Measurements from ENCODE around the gene OR13J1.
"Not testable (repeated sequence)": the region's sequence is repeated elsewhere in the genome, so short reads cannot be mapped to it uniquely, and the experiment has no call there.

Gene OR13J1

DNA sequence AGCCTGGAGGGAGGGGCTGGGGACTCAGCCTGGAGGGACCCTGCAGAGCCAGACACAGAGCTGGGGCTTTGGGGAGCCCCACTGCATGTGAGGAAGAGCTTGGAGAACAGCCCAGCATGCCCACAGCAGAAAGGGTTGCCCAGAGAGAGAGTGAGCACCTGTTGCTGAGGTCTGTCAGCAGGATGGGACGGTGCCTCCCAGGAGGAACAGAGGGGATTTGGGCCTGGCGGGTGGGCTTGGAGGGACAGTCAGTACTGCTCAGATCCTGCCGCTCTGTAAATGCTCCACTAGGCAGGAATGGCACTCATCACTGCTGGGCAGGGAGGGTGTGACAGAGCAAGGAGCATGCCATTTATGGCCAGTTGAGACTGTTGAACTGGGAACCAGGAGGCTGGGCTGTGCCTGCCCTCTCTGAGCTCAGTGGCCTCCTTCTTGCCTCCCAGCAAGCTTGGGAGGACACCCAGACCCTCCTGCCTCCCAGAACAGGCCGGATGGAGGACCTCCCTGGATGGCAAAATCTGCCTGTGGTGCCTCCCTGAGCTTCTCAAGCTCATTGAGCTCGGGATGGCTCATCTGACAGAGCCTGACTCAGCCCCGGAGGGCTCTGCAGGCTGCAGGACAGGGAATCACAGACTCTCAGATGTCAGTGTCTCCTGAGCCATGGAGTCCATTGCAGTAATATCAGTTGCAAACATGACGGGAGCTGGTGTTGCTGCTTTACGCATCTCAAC is 35.0 kb upstream of the OR13J1 start:
- no peak for DNase-seq

DNA sequence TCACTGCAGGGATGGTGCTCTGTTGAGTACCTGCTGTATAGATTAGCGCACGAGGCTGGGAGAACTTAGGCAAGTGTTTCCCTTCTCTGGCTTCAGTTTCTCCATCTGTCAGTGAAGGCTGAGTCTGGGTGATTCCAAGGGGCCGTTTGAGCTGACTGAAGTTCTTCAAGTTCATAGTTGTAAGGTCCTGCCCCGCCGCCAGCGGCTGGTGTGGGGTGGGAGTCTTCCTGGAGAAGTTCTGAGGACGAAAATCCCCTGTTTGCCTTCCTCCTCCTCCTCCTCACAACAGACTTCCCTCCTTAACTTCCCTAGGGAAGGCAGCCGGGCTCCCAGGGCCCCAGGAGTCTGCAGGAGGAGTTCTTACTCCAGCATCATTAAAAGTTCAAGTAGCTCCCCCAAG is 34.1 kb upstream of the OR13J1 start:
- DNase-seq: peak in 1 of 4 experiments; percentile 22

DNA sequence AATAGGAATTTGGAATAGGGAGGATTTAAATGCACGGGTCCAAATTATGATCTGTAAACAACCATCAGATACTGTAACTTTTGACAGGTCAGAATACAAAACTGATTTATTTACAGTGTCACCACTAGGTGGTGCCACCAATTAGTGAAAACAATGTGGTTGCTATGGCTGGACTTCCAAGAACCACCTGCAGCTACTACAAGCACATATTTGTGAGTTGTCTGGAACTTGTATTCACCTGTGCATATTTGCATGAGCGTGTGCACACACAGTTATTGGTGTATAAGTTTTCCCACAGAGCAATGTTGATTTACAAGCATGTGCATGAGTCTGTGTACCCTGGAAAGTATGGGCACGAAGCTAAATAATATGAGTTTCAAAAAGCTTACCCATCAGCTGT is 32.8 kb upstream of the OR13J1 start:
- peak; percentile 50 to 77 (median 65) for DNase-seq

DNA sequence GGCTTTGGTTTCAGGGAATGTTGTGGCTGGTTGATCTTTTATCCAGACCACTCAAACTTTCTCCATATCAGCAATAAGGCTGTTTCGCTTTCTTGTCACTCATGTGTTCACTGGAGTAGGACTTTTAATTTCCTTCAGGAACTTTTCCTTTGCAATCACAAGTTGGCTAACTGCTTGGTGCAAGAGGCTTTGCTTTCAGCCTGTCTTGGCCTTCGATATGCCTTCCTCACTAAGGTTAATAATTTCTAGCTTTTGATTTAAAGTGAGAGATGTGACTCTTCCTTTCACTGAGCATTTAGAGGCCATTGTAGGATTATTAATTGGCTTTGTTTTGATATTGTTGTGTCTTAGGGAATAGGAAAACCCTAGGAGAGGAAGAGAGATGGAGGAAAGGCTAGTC is 28.8 kb upstream of the OR13J1 start:
- no peak for DNase-seq

DNA sequence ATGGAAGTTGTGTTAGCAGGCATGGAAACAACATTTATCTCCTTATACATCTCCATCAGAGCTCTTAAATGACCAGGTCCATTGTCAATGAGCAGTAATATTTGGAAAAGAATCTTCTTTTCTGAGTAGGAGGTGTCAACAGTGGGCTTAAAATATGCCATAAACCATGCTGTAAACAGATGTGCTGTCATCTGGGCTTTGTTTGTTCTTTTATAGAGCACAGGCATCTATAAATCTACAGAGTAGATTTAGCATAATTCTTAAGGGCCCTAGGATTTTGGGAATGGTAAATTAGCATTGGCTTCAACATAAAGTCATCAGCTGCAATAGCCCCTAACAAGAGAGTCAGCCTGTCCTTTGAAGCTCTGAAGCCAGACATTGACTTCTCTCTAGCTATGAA is 28.1 kb upstream of the OR13J1 start:
- DNase-seq: no peak

DNA sequence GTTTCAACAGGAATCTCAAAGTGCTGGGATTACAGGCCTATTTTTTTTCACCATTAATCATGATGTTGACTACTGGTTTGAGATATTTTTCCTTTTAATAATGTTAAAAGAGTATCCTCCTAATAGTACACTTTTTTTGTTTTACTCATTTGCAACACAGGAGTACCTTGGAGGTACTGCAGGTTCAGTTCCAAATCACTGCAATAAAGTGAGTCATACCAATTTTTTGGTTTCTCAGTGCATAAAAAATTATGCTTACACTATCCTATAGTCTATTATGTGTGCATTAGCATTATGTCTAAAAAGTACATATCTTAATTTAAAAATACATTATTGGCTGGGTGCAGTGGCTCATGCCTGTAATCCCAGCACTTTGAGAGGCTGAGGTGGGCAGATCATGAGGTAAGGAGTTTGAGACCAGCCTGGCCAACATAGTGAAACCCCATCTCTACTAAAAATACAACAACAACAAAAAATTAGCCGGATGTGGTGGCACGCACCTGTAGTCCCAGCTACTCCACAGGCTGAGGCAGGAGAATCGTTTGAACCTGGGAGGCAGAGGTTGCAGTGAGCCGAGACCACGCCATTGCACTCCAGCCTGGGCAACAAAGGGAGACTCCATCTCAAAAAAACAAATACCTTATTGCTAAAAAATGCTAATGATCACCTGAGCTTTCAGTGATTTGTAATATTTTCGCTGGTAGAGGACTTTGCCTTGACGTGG is 27.3 kb upstream of the OR13J1 start:
- DNase-seq: not testable (repeated sequence)

DNA sequence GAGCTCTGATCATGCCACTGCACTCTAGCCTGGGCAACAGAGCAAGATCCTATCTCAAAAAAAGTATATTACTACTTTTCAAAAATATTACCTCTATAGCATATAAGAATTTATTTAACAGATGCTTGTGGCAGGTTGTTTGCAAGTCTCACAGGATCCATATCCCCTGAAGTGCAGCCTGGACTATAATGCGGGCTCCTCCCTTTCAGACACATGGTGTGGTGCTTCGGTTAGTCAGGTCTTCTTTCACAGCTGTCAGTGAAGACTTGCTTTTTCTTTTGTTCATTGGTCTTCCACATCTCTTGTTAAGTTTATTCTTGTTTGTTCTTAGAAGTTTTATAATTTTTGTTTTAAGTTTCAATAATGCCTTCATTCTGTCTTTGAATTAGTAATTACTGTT is 26.4 kb upstream of the OR13J1 start:
- DNase-seq: no peak

DNA sequence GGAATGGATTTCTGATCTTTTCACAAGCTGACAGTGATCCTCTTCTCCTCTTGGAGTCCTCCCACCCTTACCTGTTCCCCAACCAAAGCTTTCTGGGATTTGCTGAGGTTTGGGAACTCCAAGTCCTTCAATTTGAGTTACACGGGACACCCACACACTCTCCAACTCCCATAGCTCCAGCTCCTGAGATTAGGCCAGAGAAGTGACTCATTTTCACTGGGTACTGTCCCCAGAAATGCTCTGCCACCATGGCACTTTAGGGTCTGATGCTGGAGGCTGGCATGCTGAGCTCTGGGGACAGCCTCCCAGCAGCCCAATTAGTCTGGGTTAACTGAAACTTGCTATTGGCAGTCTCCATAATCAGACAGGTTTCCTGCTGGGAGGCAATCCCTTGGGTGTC is 21.9 kb upstream of the OR13J1 start:
- DNase-seq: peak in 3 of 4 experiments; percentile 17 to 41 (median 35)

DNA sequence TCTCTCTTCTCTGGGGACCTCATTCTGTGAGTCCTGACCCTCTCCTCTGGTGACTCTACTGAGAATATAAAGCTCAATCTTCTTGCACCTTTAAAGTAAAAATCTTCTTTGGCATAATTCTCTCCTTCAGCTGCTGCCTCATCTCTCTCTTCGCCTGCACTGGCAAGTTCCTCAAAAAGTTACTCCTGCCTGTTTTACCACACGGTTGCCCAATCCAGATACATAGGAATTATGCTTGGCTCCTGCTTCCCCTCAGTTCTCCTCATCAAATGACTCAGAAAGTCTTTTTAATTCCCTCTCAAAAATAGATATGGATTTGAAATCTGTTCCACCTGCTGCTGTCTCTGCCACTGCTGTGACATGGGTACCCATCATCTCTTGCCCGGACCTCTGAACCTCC is 21.4 kb upstream of the OR13J1 start:
- peak; percentile 57 to 80 (median 72) for DNase-seq

DNA sequence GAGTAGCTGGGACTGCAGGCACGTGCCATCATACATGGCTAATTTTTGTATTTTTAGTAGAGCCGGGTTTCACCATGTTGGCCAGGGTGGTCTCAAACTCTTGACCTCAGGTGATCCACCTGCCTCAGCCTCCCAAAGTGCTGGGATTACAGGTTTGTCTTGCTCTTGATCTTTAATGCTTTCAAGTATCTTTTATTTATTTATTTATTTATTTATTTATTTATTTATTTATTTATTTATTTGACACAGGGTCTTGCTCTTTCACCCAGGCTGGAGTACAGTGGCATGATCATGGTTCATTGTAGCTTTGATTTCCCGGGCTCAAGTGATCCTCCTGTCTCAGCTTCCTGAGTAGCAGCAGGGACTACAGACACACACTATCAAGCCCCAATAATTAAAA is 14.7 kb upstream of the OR13J1 start:
- not testable (repeated sequence) for DNase-seq

DNA sequence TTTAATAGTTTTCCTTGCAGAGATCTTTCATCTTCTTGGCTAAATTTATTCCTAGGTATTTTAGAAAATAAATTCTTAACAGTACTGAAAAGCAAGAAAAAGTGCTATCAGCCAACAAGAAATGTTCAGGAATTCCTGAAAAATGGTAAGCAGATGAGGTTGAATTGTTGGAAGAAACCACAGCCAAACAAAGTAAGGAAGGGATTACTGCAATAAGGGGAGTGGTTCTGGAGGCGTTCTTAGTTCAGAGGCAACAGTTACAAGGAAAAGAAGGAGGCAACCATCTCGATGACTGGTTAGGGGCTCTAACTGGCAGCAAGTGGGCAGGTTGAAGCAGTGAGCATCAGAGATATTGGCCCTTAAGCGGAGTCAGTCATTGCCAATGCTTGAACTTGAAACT is 12.8 kb upstream of the OR13J1 start:
- DNase-seq: no peak

DNA sequence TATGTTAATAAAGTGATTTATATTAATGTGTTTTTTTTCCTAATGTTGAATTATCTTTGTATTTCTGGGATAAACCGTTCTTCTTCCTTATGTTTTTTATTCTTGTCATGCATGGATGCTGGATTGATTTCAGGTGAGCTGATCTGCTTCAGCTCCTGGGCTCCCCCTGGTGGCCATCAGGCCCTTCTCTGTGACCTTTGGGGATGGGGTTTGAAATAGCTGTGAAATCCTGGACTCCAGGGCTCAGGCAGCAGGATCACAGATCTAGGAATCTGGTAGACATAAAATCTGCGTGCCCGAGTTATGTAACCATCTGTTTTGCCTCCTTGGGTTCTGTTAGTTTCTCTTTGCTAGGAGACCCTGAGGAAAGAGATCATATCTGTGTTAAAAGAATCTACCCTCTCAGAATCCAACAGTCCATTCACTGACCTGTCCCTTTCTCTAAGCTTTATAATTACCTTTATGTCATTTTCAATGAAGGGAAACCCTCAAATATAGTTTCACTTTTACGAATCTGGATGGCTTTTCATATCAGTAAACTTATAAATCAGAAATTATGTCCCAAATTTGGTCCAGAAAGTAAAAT is 12.2 kb upstream of the OR13J1 start:
- DNase-seq: peak; percentile 73 to 90 (median 81)

DNA sequence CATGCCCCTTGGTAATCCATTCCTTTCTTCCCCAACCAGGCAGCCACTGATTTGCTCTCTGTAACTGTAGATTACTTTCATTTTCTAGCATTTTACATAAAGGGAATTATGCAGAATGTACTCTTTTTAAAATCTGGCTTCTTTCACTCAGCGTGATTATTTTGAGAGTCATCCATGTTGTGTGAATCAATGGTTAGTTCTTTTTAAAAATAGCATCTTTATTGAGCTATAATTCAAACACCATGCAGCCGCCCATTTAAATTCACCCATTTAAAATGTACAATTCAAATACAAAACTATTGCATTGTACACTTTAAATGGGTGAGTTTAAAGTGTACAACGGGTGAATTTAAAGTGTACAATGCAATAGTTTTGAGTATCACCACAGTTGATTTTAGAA is 2.3 kb upstream of the OR13J1 start:
- DNase-seq: no peak

DNA sequence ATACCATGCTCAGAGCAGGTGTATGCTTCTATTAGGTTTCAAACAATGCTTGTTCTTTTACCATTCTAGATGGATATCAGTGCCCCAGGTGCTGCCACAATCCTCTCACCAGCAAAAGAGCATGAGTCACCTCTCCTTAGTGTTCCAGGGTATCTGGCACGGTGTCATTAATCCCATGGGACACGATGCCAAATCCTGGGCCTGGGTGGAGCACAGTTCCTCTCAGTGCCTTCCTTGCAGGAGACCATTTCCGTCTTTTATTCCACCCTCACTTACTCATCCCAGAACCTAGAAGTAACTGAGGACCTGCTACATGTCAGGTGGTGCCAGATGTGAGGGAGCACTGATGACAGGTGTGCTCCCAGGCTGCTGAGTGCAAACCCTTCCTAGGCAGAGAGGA is 1.3 kb upstream of the OR13J1 start:
- no peak for DNase-seq

DNA sequence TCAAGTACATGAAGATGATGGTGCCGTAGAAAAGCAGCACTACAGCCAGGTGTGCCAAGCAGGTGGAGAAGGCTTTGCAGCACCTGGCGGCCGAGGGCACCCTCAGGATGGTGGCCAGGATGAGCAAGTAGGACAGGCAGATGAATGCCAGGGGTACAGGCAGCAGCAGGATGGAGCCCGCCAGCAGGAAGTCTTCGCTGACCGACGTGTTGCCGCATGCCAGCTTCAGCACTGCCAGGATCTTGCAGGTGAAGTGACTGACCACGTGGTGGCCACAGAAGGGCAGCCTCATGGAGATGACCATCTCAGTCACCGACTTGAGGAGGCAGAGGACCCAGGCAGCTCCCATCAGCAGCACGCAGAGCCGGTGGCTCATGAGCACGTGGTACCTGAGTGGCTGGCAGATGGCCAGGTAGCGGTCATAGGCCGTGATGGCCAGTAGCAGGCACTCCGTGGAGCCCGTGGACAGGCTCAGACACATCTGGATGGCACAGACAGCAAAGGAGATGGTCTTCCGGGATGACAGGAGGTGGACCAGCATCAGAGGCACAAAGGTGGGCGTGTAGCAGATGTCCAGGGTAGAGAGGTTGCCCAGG is 482 bp downstream of the OR13J1 start:
- DNase-seq: no peak

DNA sequence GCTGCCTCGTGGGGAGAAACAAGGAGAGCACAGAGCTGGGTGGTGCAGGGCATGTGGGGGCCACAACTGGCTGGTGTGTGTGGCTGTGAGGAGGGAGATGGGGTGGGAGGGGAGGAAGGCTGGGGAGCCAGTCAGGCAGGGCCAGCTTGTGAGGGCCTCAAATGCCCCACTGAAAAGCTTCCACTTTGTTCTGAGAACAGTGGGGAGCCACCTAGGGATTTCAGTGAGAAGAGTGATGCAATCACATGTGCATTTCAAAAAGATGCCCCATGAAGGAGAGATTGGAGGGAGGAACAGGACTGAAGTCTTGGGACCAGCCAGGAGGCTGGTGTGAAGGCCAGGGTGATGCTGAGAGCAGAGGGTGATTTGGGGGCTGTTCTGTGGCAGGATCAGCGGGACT is 1.3 kb downstream of the OR13J1 start:
- no peak for DNase-seq

DNA sequence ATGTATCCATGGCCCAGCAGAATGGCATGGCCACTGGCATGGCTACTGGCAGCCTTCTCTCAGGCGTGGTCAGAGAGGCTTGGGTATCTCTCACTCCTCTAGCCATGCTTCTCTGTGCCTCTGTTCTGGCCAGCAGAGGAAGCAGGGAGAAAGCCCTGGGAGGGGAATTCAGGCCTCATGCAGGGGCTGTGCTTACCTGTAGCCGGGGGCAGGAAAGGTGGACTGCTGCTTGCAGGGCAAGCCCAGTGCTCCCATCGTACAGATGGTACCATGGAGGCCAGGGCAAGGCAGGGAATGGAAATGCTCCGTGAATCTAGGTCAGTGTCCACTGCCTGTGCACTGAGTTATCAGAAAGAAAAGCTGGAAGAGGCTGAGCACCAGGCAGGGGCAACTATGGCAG is 2.7 kb downstream of the OR13J1 start:
- no peak for DNase-seq

DNA sequence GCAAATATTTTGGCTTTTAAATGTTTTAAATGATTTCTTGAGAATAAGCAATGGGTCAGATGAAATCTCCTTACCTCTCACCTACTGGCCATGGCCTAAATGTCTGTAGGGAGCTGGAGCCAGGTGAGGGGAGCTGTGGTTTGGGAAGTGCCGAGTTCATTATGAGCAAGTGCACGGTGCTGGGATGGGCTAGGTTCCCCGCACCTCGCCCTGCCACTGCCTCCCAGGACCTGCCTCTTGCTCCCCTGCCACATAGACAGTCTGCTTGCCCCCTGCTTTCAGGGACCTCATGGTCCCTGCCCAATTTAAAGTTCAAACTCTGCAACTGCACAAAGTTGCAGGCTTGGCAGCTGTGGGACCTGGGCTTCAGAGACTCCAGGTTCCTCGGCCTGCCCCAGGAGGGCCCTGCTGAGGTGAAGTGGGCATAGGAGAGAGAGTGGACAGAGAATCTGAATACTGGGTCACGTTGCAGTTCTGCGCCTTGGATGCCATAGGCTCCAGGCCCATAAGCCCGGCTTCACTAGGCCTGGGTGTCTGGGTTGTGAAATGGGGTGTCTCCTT is 5.4 kb downstream of the OR13J1 start:
- DNase-seq: no peak

DNA sequence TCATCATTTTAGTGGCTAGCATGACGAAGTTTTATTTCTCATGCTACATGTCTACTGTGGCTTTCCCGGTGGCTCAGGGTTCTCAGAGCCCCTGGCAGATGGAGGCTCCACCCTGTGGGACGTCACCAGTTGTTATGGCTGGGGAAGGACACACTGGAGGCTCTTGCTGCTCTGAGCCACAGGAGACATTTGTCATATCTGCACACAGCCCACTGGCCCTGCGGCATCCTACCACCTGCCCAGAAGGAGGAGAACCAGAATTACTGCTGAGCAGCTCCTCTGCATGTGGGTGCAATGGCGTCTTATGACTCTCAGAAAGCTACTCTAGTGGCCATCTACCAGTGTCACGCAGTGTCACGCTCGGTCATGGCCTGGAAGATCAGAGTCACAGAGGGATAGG is 6.6 kb downstream of the OR13J1 start:
- peak in 1 of 4 experiments; percentile 1 for DNase-seq

DNA sequence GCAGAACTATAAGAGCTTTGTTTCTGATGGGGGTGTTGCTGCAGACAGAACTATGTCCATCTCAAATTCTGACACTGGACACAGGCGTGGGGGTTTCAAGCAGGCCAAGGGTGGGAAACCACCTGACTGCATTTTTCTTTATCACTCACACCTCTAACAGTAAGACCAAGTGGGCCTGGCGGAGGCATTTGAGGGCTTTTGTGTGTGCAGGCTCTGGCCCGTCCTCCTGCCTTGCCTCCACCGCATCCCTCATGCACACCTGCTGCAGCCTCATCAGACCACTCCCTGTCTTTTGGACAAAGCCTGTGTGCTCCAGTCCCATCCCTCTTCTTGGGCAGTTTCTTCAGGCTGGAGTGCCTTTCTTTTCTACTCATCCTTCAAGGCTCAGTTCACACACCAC is 7.9 kb downstream of the OR13J1 start:
- no peak for DNase-seq

DNA sequence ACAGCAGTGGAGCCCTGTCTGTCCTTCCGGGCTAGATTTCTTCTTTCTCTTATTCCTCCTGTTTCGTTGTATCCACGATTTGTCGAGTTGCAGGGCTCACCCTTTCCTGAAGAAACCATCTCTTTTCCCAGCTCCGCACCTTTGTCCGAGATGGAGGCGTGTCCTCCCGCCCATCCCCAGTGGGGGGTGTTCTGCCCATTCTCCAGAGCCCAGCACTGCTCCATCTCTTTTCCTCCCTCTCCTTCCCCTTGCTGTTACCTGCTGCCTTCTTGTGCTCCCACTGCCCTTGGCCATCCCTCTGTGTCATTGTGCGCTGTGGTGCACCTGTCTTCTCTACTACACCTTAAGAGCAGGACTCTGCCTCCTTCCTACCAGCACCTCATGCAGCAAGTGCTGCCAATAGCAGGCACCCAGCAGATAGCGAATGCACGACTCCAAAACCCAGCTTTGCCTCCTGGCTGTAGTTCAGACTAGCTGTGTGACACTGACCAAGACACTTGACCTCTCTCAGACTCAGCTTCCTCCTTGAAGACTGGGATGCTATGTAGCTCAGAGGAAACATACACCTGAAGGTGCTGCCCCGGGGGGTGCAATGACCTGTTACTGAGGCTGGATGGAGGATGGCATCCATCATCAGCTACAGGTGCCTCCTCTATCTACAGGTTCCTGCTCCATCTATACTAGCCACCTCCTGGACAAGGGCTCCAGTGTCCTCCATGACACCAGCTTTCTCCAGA is 8.9 kb downstream of the OR13J1 start:
- no peak for DNase-seq

DNA sequence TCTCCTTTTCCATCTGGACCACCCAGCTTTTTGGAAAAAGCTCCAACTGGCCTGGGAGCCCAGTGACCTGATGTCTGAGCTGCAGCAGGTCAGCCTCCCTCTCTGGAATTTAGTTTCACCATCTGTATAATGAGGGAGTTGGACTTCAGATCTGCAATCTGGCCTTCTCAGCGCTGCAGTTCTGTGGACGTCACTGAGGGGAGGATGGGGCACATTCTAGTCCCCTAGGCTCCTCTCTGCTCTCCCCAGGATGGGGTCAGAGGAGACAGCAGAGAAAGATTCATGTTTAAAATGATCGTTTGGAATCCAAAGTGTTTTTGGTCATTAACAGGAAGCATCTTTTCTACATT is 10.2 kb downstream of the OR13J1 start:
- peak in 1 of 4 experiments; percentile 2 for DNase-seq

Data from suppressor macrophage (primary cell).